HG03097 (cell line): ENCODE results near the gene CCL18.
"Not testable (repeated sequence)": the region's sequence is repeated elsewhere in the genome, so short reads cannot be mapped to it uniquely, and the experiment has no call there.

Source experiments
- ATAC-seq: cut with Tn5 transposase; IDR thresholded peaks from one replicate; pipeline ENCODE4 v1.9.1; 2021; ENCODE audit not compliant: unreplicated experiment, low FRiP score

Gene CCL18, protein sequence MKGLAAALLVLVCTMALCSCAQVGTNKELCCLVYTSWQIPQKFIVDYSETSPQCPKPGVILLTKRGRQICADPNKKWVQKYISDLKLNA

DNA sequence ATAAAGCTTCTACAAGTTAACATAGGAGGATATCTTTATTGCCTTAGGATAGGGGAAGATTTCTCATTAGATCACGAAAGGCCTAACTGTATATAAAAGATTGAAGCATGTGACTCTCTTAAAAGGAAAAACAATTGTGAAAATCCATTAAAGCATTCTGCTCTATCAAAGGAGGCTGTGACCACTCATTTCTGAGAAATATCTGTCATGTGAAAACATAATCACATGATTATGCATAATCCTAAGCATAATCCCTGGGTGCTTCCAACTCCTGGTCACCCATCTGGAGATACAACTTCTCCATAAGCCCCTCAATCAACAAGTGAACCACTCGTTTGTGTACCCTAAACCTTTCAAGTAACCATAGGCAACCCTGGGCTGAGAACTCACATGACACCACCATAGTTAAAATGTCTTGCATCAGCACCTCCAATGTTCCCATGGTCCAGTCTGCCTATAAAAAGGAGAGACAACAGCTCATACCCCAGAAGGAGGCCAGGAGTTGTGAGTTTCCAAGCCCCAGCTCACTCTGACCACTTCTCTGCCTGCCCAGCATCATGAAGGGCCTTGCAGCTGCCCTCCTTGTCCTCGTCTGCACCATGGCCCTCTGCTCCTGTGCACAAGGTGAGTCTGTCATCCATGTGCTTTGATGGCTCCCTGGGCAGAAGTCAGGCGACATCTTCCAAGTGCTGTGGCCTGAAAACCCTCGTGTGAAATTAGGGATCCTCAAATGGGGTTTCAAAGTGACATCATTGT is at the start of gene CCL18:
TSS of gene CCL18 (plus strand) at position 487 of the 756 bp plus-strand sequence. CDS start at position 558, 71 bp downstream.
- ATAC-seq: no peak

- no peak for ATAC-seq
These were observed 49.1 kb upstream of the CCL18 start for GRCh38 chr17:36014946-36015345.

- ATAC-seq: not testable (repeated sequence)
These were observed 48.2 kb upstream of the CCL18 start for GRCh38 chr17:36015895-36016294.

DNA sequence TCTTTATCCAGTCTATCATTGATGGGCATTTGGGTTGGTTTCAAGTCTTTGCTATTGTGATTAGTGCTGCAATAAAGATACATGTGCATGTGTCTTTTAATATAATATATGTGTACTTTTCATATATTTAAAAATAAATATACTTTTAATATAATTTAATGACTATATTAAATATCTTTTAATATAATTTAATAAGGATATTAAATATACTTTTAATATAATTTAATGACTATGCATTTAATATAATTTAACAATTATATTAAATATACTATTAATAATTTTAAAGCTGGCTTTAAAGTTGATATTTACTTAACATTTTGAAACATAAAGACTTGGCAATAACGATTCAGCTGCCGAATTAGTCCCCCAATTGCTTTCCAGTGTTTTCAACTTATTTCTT is 47.5 kb upstream of the CCL18 start:
- ATAC-seq: no peak

GRCh38 chr17:36017799-36018198 is 46.3 kb upstream of the CCL18 start, which contains the start of gene CCL23:
CCL23 (minus strand) TSS chr17:36017972; CDS start chr17:36017897, 75 bp downstream.
- no peak for ATAC-seq

- no peak for ATAC-seq
These were observed 44.6 kb upstream of the CCL18 start for GRCh38 chr17:36019423-36019822.

DNA sequence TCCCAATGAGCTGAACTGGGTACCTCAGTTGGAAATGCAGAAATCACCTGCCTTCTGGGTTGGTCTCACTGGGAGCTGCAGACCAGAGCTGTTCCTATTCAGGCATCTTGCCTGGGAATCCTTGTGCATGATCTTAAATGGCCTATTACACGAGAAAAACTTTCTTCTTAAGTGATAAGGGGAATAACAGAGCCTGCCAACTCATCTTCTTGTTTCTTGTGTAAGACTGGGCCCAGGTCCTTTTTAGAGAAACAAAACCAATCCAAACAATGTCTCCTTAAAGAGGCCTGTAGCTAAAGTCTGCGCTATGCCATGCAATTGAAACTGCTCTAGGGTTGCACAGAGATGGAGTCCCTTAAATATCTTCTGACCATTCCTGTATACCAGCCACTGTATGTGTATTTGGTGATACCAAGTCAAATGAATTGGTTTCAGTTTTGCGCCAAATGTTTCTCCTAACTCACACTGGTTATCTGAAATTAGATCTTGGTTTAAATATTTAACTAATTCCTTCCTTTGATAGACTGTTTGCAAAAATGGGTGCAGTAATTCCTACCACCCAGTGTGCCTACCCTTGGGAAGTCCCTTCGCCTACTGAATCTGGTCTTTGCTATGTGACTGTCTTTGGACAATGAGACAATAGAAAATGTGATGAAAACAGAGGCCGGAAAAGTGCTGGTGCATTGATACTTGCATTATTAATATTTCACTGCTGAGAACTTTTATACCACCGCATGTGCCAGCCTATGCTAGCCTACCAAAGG is 39.8 kb upstream of the CCL18 start:
- ATAC-seq: no peak

DNA sequence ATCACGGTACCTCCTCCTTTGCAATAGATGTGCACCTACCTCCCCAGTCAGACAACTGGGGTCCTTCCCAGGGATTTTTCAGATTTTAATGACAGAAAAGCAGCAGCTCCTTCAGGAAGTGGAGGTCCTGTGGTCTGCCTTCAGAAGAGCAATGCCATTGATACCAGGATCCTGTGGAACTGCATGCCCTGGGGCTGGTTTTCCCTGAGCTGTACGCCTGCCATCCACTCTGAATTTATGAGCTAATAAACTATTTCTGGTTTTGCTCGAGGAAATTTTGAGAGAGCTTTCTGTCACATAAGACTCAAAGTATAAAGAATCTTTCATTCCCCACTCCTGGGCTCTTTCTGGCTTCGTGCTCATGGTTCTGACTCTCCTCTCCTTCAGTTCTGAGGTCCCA is 36.3 kb upstream of the CCL18 start:
- ATAC-seq: no peak

DNA sequence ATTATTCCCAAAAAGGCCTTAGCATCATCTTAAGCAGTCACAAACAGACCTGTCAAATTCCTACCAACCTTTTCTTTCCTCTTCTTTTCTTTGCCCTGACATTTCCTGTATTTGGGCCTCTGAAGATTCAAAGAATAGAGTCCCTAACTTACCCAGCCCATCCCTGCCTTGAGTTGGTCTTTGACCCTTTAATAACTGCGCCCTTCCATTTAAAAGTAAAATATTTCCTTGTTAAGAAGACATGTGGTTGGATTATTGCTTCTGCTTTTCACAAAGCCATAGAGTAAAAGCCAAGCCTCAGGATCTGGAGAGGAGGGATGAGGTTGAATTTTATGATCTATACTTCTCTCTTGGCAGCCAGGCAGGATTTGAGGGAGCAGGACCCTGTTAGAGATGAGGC is 33.1 kb upstream of the CCL18 start:
- no peak for ATAC-seq

GRCh38 chr17:36034127-36034526 is 29.9 kb upstream of the CCL18 start:
- ATAC-seq: no peak

DNA sequence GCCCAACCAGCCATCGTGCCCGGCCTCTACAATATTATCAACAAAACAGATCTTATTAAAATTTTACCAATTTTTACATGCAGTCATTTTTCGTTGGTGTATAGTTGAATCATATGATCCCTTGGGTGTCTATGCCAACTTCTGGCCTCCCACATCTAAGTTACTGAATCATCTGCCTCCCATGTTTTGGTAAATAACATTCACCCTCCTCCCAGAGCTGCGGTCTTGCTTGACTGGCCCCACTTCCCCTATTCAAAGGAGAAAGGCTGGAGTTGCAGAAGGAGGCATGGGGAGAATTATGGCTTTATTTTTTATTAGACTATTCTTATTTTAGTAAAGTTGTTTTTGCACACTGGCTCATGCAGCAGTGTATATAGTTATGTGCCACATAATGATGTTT is 27.8 kb upstream of the CCL18 start:
- no peak for ATAC-seq

DNA sequence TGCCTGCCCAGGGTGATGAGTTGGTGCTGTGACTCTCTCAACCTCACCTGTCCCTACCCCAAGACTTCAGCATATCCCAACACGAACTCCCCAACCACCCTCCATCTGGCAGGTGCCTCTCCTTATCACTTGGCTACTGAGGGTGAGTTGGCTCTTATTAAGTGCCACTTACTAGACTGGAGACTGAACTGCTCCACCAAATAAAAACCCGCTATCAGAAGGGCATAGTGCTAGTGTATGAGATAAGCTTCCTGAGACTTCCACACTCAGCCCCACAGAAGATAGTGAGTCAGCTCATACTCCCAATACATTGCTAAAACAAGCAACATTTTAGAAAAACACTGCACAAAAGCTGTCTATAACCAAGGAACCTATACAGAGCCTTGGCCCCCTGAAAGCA is 16.0 kb upstream of the CCL18 start:
- no peak for ATAC-seq

GRCh38 chr17:36049643-36050042 is 14.4 kb upstream of the CCL18 start:
- no peak for ATAC-seq

DNA sequence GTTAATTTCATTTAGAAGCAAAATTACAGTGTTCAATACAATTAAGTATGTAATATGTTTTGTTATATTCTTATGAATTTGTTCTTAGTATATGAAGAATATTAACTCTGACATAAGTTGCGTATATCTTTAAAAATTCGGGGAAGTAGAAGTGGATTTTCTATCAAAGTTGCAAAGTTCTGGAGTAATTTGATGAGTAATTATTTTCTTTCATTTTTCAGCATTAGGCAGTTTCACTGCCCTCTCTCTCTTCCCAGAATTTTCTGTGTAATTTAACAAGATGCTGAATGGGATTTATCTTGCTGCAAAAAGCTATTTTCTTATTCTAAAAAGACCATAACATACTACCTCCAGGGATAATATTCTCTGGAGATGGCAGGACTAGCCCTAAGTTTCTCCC is 8.9 kb upstream of the CCL18 start:
- ATAC-seq: no peak

- no peak for ATAC-seq
These were observed 8.1 kb upstream of the CCL18 start for GRCh38 chr17:36055921-36056520.

- no peak for ATAC-seq
These were observed 6.2 kb upstream of the CCL18 start for GRCh38 chr17:36057911-36058310.

GRCh38 chr17:36059406-36059805 is 4.7 kb upstream of the CCL18 start:
- ATAC-seq: no peak

GRCh38 chr17:36060816-36061215 is 3.3 kb upstream of the CCL18 start:
- ATAC-seq: no peak

GRCh38 chr17:36066365-36066985 is 2.4 kb downstream of the CCL18 start:
- ATAC-seq: no peak

GRCh38 chr17:36068524-36068923 is 4.5 kb downstream of the CCL18 start:
- ATAC-seq: no peak

GRCh38 chr17:36069136-36069535 is 5.1 kb downstream of the CCL18 start:
- ATAC-seq: no peak
